GM23248 (cell line): Measurements from ENCODE around the gene NOP53.

Source experiments
- EZH2 ChIP-seq: fragments of 200-600 bp; sonication (generic); IDR thresholded peaks from 2 replicates; pipeline ENCODE4 v1.6.1; 2018; ENCODE audit warnings: antibody characterized with exemption, mild to moderate bottlenecking; ENCODE audit not compliant: insufficient read depth, poor library complexity, severe bottlenecking
- EZH2phosphoT487 ChIP-seq: fragments of 200-600 bp; sonication (generic); IDR thresholded peaks from 2 replicates; pipeline ENCODE4 v1.6.1; 2018; ENCODE audit warnings: antibody characterized with exemption, moderate library complexity, mild to moderate bottlenecking, low read depth; ENCODE audit not compliant: insufficient read depth

DNA sequence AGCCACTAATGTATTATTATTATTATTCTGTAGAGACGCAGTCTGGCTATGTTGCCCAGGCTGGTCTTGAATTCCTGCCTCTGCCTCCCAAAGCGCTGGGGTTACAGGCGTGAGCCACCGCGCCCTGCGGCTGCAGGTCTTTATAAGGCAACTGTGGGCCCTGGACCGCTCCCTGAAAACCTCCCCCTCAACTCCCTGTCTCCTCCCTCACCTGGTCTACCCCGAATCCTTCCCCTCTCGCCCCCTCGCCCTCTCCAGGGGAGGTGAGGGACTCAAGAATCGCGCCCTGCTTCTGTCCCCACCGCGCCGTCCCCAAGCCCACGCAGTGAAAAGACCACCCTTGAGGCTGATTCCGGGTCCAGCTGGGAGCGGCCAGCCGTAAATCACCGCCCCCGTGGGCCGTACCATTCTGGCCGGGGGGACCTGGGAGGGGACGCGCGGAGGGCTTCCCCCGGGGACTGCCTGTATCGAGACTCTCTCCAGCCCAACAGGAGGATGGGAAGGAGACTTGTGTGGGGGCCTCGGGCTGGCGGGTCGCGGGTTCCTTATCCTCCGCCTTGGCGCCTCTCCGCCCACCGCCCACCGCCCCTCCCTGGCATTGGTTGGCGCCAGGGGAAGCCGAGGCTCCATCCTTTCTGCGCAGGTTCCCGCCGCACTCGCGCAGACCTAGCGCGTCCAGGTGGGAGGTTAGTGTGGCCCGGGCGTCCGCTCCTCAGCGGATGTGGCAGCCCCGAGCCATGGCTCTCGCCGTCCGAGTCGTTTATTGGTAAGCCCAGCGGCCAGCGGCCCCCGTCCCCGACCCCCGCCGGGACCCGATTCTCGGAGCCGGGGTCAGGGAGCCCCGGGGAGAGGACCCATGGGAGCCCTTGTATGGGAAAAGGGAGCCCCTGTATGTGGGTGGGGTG lies 33.0 kb downstream of the NOP53 start, which contains the start of gene SELENOW:
- TF ChIP-seq EZH2phosphoT487 (no peak), EZH2 (no peak)
